Calu3 (cell line): ENCODE measurements around the gene USP5. TPM values are rescaled to one million over a fixed set of nuclear protein-coding genes. Genes with fewer than 3 reads are reported as not detected.

Source experiments
- BruUV-seq: library from RNA; stranded (reverse); fragments of 400-500 nt; replicated peaks from 2 replicates; lab custom pipeline; 2021; lab: Mats Ljungman, UMichigan
- CTCF ChIA-PET: fragments of 300-600 bp; sonication (Branson Sonifier 250); formaldehyde crosslinking; loops from one replicate; lab custom pipeline; 2022; ENCODE audit warnings: antibody characterized with exemption; lab: Charles Lee
- DNase-seq: peaks from one replicate; pipeline ENCODE4 v3.0.0; 2022
- H3K27ac Mint-ChIP-seq: one replicate; pipeline ENCODE4 v1.8.0; 2022; ENCODE audit warnings: mixed read lengths; ENCODE audit not compliant: unreplicated experiment
- H3K27me3 Mint-ChIP-seq: one replicate; pipeline ENCODE4 v1.8.0; 2022; ENCODE audit warnings: mixed read lengths; ENCODE audit not compliant: unreplicated experiment
- H3K36me3 Mint-ChIP-seq: one replicate; pipeline ENCODE4 v1.8.0; 2022; ENCODE audit warnings: mild to moderate bottlenecking, moderate library complexity, mixed read lengths; ENCODE audit not compliant: insufficient read depth, unreplicated experiment
- H3K4me1 Mint-ChIP-seq: one replicate; pipeline ENCODE4 v1.8.0; 2022; ENCODE audit warnings: mild to moderate bottlenecking, low read depth, mixed read lengths; ENCODE audit not compliant: unreplicated experiment
- H3K4me3 Mint-ChIP-seq: one replicate; pipeline ENCODE4 v1.8.0; 2022; ENCODE audit warnings: mild to moderate bottlenecking, low read depth, moderate library complexity, mixed read lengths; ENCODE audit not compliant: unreplicated experiment
- H3K9me3 Mint-ChIP-seq: one replicate; pipeline ENCODE4 v1.8.0; 2022; ENCODE audit warnings: low read depth, mixed read lengths; ENCODE audit not compliant: unreplicated experiment
- intact Hi-C: fragments of 100-400 bp; cut with micrococcal nuclease; formaldehyde crosslinking; loops from one replicate; pipeline ENCODE4 v1.10.0; 2022; ENCODE audit not compliant: unreplicated experiment
- total RNA-seq: library from RNA; stranded (reverse); gene quantifications from 2 replicates; pipeline ENCODE4 v1.2.3, GENCODE V29; 2022
- TF ChIP-seq, protein P1 (sequence below): fragments of 200-600 bp; IDR thresholded peaks from one replicate; pipeline ENCODE4 v1.8.0; 2022; ENCODE audit warnings: antibody characterized with exemption; ENCODE audit not compliant: unreplicated experiment

The USP5 gene
- total RNA-seq, 1 experiment from 2014 or later: 128 TPM

DNA sequence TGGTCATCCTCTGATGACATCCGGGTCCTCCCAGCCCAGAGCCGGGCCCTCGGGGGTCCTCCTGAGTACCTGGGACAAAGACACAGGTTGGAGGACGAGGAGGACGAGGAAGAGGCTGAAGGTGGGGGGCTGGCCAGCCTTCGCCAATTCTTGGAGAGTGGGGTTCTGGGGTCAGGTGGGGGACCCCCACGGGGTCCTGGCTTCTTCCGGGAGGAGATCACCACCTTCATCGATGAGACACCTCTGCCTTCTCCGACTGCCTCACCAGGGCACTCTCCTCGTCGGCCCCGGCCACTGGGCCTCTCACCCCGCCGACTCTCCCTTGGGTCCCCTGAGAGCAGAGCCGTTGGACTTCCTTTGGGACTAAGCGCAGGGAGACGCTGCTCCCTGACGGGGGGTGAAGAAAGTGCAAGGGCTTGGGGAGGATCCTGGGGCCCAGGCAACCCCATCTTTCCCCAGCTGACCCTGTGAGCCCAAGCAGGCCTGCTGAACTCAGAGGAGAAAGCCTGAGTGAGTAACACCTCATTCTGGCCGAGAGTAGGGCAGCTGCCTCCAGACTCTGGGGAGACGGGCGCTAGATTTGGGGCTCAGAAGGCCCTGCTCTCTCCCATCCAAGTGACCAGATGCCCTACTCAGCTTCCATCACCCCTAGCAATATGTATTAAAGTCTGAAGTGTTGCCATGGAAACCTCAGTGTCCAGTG lies 25.1 kb upstream of the USP5 start:
- Mint-ChIP-seq H3K27ac (peak overlapping the region; percentile 25), H3K36me3 (peaks cover 16% of the 10 kb centered on the region), H3K27me3 (peaks cover 100% of the 10 kb centered on the region), H3K4me3 (peak overlapping the region; percentile 75), H3K9me3 (no peaks in the 10 kb centered on the region), H3K4me1 (peaks cover 16% of the 10 kb centered on the region)
- no peak for DNase-seq
- CTCF ChIA-PET: interaction anchor here (1.0 kb wide), 1 partner anchor 74 kb away, joined by 4 read pairs; the partner anchor contains the start of gene MLF2
- intact Hi-C loops: loop anchor here (5.0 to 10.0 kb wide), 2 partner anchors 212 to 275 kb away; no protein-coding TSS in a partner anchor
- TF ChIP-seq, protein P1, sequence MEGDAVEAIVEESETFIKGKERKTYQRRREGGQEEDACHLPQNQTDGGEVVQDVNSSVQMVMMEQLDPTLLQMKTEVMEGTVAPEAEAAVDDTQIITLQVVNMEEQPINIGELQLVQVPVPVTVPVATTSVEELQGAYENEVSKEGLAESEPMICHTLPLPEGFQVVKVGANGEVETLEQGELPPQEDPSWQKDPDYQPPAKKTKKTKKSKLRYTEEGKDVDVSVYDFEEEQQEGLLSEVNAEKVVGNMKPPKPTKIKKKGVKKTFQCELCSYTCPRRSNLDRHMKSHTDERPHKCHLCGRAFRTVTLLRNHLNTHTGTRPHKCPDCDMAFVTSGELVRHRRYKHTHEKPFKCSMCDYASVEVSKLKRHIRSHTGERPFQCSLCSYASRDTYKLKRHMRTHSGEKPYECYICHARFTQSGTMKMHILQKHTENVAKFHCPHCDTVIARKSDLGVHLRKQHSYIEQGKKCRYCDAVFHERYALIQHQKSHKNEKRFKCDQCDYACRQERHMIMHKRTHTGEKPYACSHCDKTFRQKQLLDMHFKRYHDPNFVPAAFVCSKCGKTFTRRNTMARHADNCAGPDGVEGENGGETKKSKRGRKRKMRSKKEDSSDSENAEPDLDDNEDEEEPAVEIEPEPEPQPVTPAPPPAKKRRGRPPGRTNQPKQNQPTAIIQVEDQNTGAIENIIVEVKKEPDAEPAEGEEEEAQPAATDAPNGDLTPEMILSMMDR: no peak
- BruUV-seq: no TSS peak

DNA sequence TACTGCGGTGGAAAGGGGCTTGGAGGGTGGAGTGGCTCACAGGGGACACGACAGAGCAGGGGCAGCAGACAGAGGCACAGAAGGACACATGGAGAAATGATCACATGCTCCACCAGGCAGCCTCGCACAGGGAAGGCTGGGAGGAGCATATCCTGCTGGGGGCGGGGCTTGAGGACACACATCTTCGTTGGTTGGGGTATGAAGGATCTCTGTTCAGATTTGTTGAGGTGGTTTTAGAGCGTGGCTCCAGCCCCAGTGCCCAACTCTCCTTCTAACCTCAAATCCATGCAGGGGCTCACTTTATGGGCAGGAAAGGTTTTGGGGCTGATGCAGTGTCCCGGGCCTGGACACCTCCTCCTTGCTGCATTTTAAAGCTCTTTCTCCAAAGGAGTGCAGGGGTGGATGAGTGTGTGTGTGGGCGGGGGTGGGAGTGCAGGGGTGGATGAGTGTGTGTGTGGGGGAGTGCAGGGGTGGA lies 24.5 kb upstream of the USP5 start:
- Mint-ChIP-seq H3K9me3 (no peaks in the 10 kb centered on the region), H3K4me3 (peak overlapping the region; percentile 75), H3K27ac (peak overlapping the region; percentile 25), H3K27me3 (peaks cover 100% of the 10 kb centered on the region), H3K4me1 (peaks cover 16% of the 10 kb centered on the region), H3K36me3 (peaks cover 16% of the 10 kb centered on the region)
- BruUV-seq: no TSS peak
- peak; percentile 62 for DNase-seq
- CTCF ChIA-PET: interaction anchor here (1.0 kb wide), 1 partner anchor 74 kb away, joined by 4 read pairs; the partner anchor contains the start of gene MLF2
- TF ChIP-seq, protein P1: no peak
- intact Hi-C loops: loop anchor here (5.0 to 10.0 kb wide), 2 partner anchors 213 to 275 kb away; no protein-coding TSS in a partner anchor

DNA sequence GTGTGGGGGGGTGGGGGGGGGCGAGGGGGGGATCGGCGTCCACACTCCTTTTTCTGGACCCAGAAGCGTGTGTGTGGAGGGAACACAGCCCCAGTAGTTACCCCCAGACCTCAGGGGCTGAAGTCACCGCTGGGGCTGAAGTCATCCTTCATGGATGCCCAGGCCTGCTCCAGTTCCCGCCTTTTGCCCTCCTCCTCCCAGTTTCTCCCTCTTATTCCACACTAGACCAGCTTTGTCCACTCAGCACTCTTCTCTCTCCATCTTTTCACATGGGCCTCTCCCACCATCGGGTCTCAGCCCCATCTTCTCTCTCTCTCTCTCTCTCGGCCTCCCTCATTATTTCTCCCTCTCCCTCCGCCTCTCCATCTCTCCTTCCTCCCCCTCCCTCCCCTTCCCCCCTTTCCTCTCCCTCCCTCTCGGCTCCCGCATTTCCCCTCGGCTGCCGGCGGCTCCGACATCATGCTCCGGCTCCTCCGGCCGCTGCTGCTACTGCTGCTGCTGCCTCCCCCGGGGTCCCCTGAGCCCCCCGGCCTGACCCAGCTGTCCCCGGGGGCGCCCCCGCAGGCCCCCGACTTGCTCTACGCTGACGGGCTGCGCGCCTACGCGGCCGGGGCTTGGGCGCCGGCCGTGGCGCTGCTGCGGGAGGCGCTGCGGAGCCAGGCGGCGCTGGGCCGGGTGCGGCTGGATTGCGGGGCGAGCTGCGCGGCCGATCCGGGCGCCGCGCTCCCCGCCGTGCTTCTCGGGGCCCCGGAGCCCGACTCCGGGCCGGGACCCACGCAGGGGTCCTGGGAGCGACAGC lies 23.8 kb upstream of the USP5 start, which contains the start of gene P3H3:
Gene P3H3, plus strand, starts transcription at position 426 of the 799 bp plus-strand sequence. Its CDS starts 34 bp downstream, at position 460.
- H3K36me3 Mint-ChIP-seq: peaks cover 16% of the 10 kb centered on the region
- intact Hi-C loops: loop anchor here (5.0 to 10.0 kb wide), 2 partner anchors 213 to 276 kb away; no protein-coding TSS in a partner anchor
- TF ChIP-seq, protein P1: no peak
- CTCF ChIA-PET: interaction anchor here (1.8 kb wide), 1 partner anchor 62 kb away, joined by 4 read pairs; no protein-coding TSS in a partner anchor
- BruUV-seq: no TSS peak
- no peaks in the 10 kb centered on the region for H3K9me3 Mint-ChIP-seq
- peaks cover 16% of the 10 kb centered on the region for H3K4me1 Mint-ChIP-seq
- peak within 1 kb of the TSS; percentile 25 for H3K27ac Mint-ChIP-seq
- peaks cover 97% of the 10 kb centered on the region for H3K27me3 Mint-ChIP-seq
- peak within 1 kb of the TSS; percentile 75 for H3K4me3 Mint-ChIP-seq
- DNase-seq: no peak
